K562 (cell line): ENCODE data around the gene POLD3. TPM values are rescaled to one million over a fixed set of nuclear protein-coding genes. Genes with fewer than 3 reads are reported as not detected.

Experiments
- ATAC-seq: fragments of 200-7000 bp; cut with Tn5 transposase; 3 replicates; pipeline ENCODE4 v1.9.1; 2020; ENCODE audit warnings: moderate library complexity
- BruUV-seq: library from RNA; stranded (reverse); fragments of 400-500 nt; replicated peaks from 2 replicates; lab custom pipeline; 2021; lab: Mats Ljungman, UMichigan
- CTCF ChIA-PET: fragments of 300-600 bp; formaldehyde crosslinking; extraction: SDS; loops from one replicate; lab custom pipeline; 2021; ENCODE audit warnings: low intra/inter-chr PET ratio; lab: Yijun Ruan, JAX
- POLR2A ChIA-PET: fragments of 300-600, 350-650 bp; sonication (Branson Sonifier 250); formaldehyde crosslinking; extraction: SDS; loops from one replicate; lab custom pipeline; 2021; ENCODE audit warnings: antibody characterized with exemption, inconsistent platforms; lab: Yijun Ruan, JAX
- DNase-seq, 4 experiments: peaks; one replicate each; pipeline versions ENCODE4 v3.0.0 to v3.0.0-alpha.2; 2011 to 2018; ENCODE audit warnings: low spot score in 3 of 4, mixed read lengths in 3 of 4; ENCODE audit errors: extremely low read depth in 1 of 4
- FAIRE-seq: peaks from 2 replicates; lab custom pipeline; 2011; peaks lifted over from hg19 to GRCh38; lab: Jason Lieb, UNC
- H2AFZ ChIP-seq: 2 replicates; pipeline ENCODE4 v1.6.0; 2011; ENCODE audit warnings: low read depth, low read length, control low read depth, inconsistent platforms
- H3K27ac ChIP-seq: fragments of 200-600 bp; 3 replicates; pipeline ENCODE4 v1.8.0; 2011; ENCODE audit warnings: low read depth, mild to moderate bottlenecking, control low read depth, inconsistent platforms, low read length, moderate library complexity, mixed read lengths; ENCODE audit errors: extremely low read depth
- H3K27me3 ChIP-seq, 2 experiments: fragments of 300-600 bp in 1 of 2; 2 replicates in 1 of 2; 3 replicates in 1 of 2; pipeline versions ENCODE4 v1.6.0 to v1.8.0; 2011; ENCODE audit warnings: inconsistent platforms in 2 of 2, low read length in 2 of 2, mild to moderate bottlenecking in 1 of 2, mixed read lengths in 1 of 2, moderate library complexity in 1 of 2; ENCODE audit not compliant: control insufficient read depth in 2 of 2, insufficient read depth in 2 of 2
- H3K36me3 ChIP-seq: fragments of 300-600 bp; 3 replicates; pipeline ENCODE4 v1.8.0; 2011; ENCODE audit warnings: mild to moderate bottlenecking, low read length, inconsistent platforms; ENCODE audit not compliant: control insufficient read depth, insufficient read depth
- H3K4me1 ChIP-seq, 2 experiments: fragments of 200-600 bp in 1 of 2; replicated peaks in 1 of 2; 2 replicates in 1 of 2; 3 replicates in 1 of 2; pipeline versions ENCODE4 v1.5.1 to v1.8.0; 2011; ENCODE audit warnings: inconsistent platforms in 2 of 2, low read length in 2 of 2, mild to moderate bottlenecking in 1 of 2, mixed read lengths in 1 of 2, moderate library complexity in 1 of 2; ENCODE audit not compliant: control insufficient read depth in 2 of 2, insufficient read depth in 2 of 2
- H3K4me2 ChIP-seq: 2 replicates; pipeline ENCODE4 v1.6.1; 2011; ENCODE audit warnings: low read length, control low read depth, inconsistent platforms, mixed read lengths; ENCODE audit not compliant: insufficient read depth
- H3K4me3 ChIP-seq: fragments of 200-600 bp; sonication (generic), shearing (Covaris generic); 2 replicates; pipeline ENCODE4 v1.5.1; 2016; ENCODE audit warnings: control low read depth, inconsistent platforms
- H3K79me2 ChIP-seq: fragments of 200-600 bp; 3 replicates; pipeline ENCODE4 v1.8.0; 2011; ENCODE audit warnings: low read length, inconsistent platforms; ENCODE audit not compliant: control insufficient read depth, insufficient read depth
- H3K9ac ChIP-seq, 2 experiments: 2 replicates each; pipeline versions ENCODE4 v1.6.0 to v1.6.1; 2011; ENCODE audit warnings: low read depth in 2 of 2, low read length in 2 of 2, control low read depth in 1 of 2, inconsistent platforms in 1 of 2, mild to moderate bottlenecking in 1 of 2, mixed read lengths in 1 of 2; ENCODE audit not compliant: insufficient read depth in 1 of 2
- H3K9me1 ChIP-seq: one replicate; pipeline ENCODE4 v1.6.0; 2011; ENCODE audit warnings: inconsistent platforms, mild to moderate bottlenecking, low read length, moderate library complexity; ENCODE audit not compliant: control insufficient read depth, insufficient read depth
- H3K9me3 ChIP-seq: replicated peaks from 2 replicates; pipeline ENCODE4 v1.5.1; 2011; ENCODE audit warnings: low read depth, low read length, inconsistent platforms; ENCODE audit not compliant: control insufficient read depth, insufficient read depth
- H4K20me1 ChIP-seq: replicated peaks from 2 replicates; pipeline ENCODE4 v1.6.1; 2011; ENCODE audit warnings: low read length, inconsistent platforms, mixed read lengths; ENCODE audit not compliant: control insufficient read depth, insufficient read depth
- BCOR ChIP-seq: fragments of 450-650 bp; IDR thresholded peaks from 2 replicates; pipeline ENCODE4 v1.6.1; 2016
- CBFA2T3 ChIP-seq: fragments of 450-650 bp; IDR thresholded peaks from 2 replicates; pipeline ENCODE4 v1.6.1; 2017
- CBX8 ChIP-seq: fragments of 200-600 bp; sonication (generic); IDR thresholded peaks from 2 replicates; pipeline ENCODE4 v1.6.1; 2012; ENCODE audit warnings: borderline replicate concordance, mixed run types, low read depth, mild to moderate bottlenecking, moderate library complexity, mixed read lengths, low read length, control low read depth, inconsistent platforms; ENCODE audit not compliant: poor library complexity, severe bottlenecking; ENCODE audit errors: extremely low read depth
- CEBPB ChIP-seq: fragments of 450-650 bp; IDR thresholded peaks from 2 replicates; pipeline ENCODE4 v1.6.1; 2016; ENCODE audit warnings: missing genetic modification characterization, missing compliant biosample characterization
- CEBPG ChIP-seq, 3 experiments: fragments of 200-800 bp in 1 of 3; sonication (Bioruptor generic) in 1 of 3; sonication (generic) in 1 of 3; formaldehyde crosslinking in 1 of 3; IDR thresholded peaks in 2 of 3; conservative IDR thresholded peaks in 1 of 3; 2 replicates each; pipeline versions ENCODE4 v1.6.1 to v1.8.0; 2016 to 2022; ENCODE audit warnings: missing compliant biosample characterization in 2 of 3, missing genetic modification characterization in 2 of 3, mild to moderate bottlenecking in 1 of 3, missing genetic modification reagents in 1 of 3
- FIP1L1 ChIP-seq: fragments of 200-400 bp; formaldehyde crosslinking; IDR thresholded peaks from 2 replicates; pipeline ENCODE4 v1.6.1; 2018; ENCODE audit warnings: mild to moderate bottlenecking, low read depth, low read length; ENCODE audit not compliant: poor library complexity, severe bottlenecking
- FOXP4 ChIP-seq: sonication (generic); formaldehyde crosslinking; IDR thresholded peaks from 2 replicates; pipeline ENCODE4 v1.8.0; 2022; ENCODE audit warnings: mild to moderate bottlenecking, missing genetic modification reagents, borderline replicate concordance
- HDAC8 ChIP-seq: fragments of 450-650 bp; IDR thresholded peaks from 2 replicates; pipeline ENCODE4 v1.6.1; 2016; ENCODE audit warnings: mild to moderate bottlenecking, missing genetic modification characterization, moderate library complexity, missing compliant biosample characterization
- HNRNPH1 ChIP-seq: fragments of 200-400 bp; formaldehyde crosslinking; optimal IDR thresholded peaks from 2 replicates; pipeline ENCODE3; 2017; ENCODE audit warnings: low read depth, mild to moderate bottlenecking, low read length, moderate library complexity
- POLR2A ChIP-seq: fragments of 450-650 bp; conservative IDR thresholded peaks from 2 replicates; pipeline ENCODE4 v1.6.1; 2016
- SETDB1 ChIP-seq: IDR thresholded peaks from one replicate; pipeline ENCODE4 v1.6.1; 2012; ENCODE audit warnings: low read length, control low read depth, inconsistent platforms
- THRAP3 ChIP-seq: fragments of 450-650 bp; IDR thresholded peaks from 2 replicates; pipeline ENCODE4 v1.6.1; 2016; ENCODE audit warnings: mild to moderate bottlenecking, inconsistent platforms, borderline replicate concordance
- USF2 ChIP-seq: sonication (generic); formaldehyde crosslinking; IDR thresholded peaks from 2 replicates; pipeline ENCODE4 v1.5.0; 2020; ENCODE audit warnings: missing genetic modification reagents
- ZNF766 ChIP-seq: fragments of 200-800 bp; sonication (Bioruptor generic); conservative IDR thresholded peaks from 2 replicates; pipeline ENCODE4 v1.6.1; 2016; ENCODE audit warnings: missing genetic modification characterization, missing compliant biosample characterization
- WGBS: fragments of 100-300 bp; shearing (Covaris generic); methylation state at CpG from one replicate; pipeline ENCODE4 v1.1.6; 2016; ENCODE audit warnings: low coverage, mixed read lengths; ENCODE audit not compliant: insufficient coverage; ENCODE audit errors: missing lambda C conversion rate; 5-methylcytosine and 5-hydroxymethylcytosine counted together
- in situ Hi-C: fragments of 300-500 bp; cut with MboI; formaldehyde crosslinking; loops from 4 replicates; pipeline ENCODE4 v1.15.0; 2018; ENCODE audit warnings: inconsistent platforms, mixed read lengths
- intact Hi-C: fragments of 100-400 bp; cut with micrococcal nuclease; formaldehyde crosslinking; loops from 2 replicates; pipeline ENCODE4 v1.14.2; 2022
- polyA plus RNA-seq, 8 experiments: library from polyadenylated mRNA; depleted of rRNA in 4 of 8; stranded (reverse) in 5 of 8; unstranded in 3 of 8; fragments of >200 nt; fragmentation: Nextera tagmentation in 2 of 8; fragmentation: Illumina TruSeq in 1 of 8; extraction: Ambion mirVana in 2 of 8; extraction: Trizol in 1 of 8; gene quantifications; 2 replicates each; pipeline versions ENCODE4 v1.2.1 to v1.2.3, GENCODE V29; 2011 to 2014; ENCODE audit warnings: inconsistent platforms in 1 of 8, missing spikeins in 1 of 8
- total RNA-seq, 7 experiments: library from RNA; depleted of rRNA in 6 of 7; stranded (reverse); fragments of >200 nt in 6 of 7; fragmentation: Illumina TruSeq in 2 of 7; extraction: Trizol in 2 of 7; gene quantifications; 2 replicates each; pipeline versions ENCODE4 v1.2.1 to v1.2.3, GENCODE V29; 2011 to 2021; ENCODE audit warnings: low replicate concordance in 1 of 7
- TF ChIP-seq, protein P1 (sequence below): fragments of 450-650 bp; IDR thresholded peaks from 2 replicates; pipeline ENCODE4 v1.6.1; 2016; ENCODE audit warnings: borderline replicate concordance
- TF ChIP-seq, protein P2 (sequence below): fragments of 450-650 bp; conservative IDR thresholded peaks from 2 replicates; pipeline ENCODE4 v1.6.1; 2016; ENCODE audit warnings: missing genetic modification characterization, low read depth, mild to moderate bottlenecking, control low read depth, missing compliant biosample characterization

Gene POLD3
- total and polyA plus RNA-seq, 9 of the 15 experiments (the other 6 are each of a cell fraction or from before 2014, with no cell fraction given), result 10.6 to 40.1 (median 24.6) TPM

- no peak overlapping the region for H3K9ac ChIP-seq
- intact Hi-C loops (no loop called here), in situ Hi-C loops (no loop called here)
- DNase-seq, result no peak
- H3K4me2 ChIP-seq, result no peak overlapping the region
- CTCF ChIA-PET, result interaction anchor here (0.7 kb wide), 1 partner anchor 462 kb away, joined by 3 read pairs; no protein-coding TSS in a partner anchor
- no peaks in the 10 kb centered on the region for H3K79me2 ChIP-seq
- POLR2A ChIA-PET, result no interaction called here
- 17% methylated on average over 3 of the region's 3 CpGs for WGBS
- no peak overlapping the region for H2AFZ ChIP-seq
- no peaks in the 10 kb centered on the region for H4K20me1 ChIP-seq
- H3K9me3 ChIP-seq, result no peaks in the 10 kb centered on the region
- H3K36me3 ChIP-seq, result no peaks in the 10 kb centered on the region
- no peak for FAIRE-seq
- no peak overlapping the region for H3K4me3 ChIP-seq
- BruUV-seq, result no TSS peak
- H3K4me1 ChIP-seq, result no peaks in the 10 kb centered on the region; a peak in 1 of 5 replicates
- H3K27me3 ChIP-seq, result peaks cover 16 to 31% of the 10 kb centered on the region in 2 experiments
- H3K9me1 ChIP-seq, result no peaks in the 10 kb centered on the region
- no peak for ATAC-seq
- no peak for TF ChIP-seq HNRNPH1
- TF ChIP-seq, protein P1, sequence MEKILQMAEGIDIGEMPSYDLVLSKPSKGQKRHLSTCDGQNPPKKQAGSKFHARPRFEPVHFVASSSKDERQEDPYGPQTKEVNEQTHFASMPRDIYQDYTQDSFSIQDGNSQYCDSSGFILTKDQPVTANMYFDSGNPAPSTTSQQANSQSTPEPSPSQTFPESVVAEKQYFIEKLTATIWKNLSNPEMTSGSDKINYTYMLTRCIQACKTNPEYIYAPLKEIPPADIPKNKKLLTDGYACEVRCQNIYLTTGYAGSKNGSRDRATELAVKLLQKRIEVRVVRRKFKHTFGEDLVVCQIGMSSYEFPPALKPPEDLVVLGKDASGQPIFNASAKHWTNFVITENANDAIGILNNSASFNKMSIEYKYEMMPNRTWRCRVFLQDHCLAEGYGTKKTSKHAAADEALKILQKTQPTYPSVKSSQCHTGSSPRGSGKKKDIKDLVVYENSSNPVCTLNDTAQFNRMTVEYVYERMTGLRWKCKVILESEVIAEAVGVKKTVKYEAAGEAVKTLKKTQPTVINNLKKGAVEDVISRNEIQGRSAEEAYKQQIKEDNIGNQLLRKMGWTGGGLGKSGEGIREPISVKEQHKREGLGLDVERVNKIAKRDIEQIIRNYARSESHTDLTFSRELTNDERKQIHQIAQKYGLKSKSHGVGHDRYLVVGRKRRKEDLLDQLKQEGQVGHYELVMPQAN, result no peak
- no peak for TF ChIP-seq USF2 (CRISPR knock-in tag)
- no peak for TF ChIP-seq CEBPG (CRISPR knock-in tag; IDR thresholded peaks at IDR 0.05)
- peak; percentile 29 to 38; a peak in 1 of 4 replicates for TF ChIP-seq CEBPG (tag; conservative IDR thresholded peaks at IDR 0.05 in 1 of 2, IDR thresholded peaks at IDR 0.05 in 1 of 2)
- no peak for TF ChIP-seq FOXP4 (CRISPR knock-in tag)
- no peak for TF ChIP-seq FIP1L1
- TF ChIP-seq THRAP3, result no peak
- no peak for TF ChIP-seq CBX8
- TF ChIP-seq POLR2A, result no peak
- no peak for TF ChIP-seq CBFA2T3
- TF ChIP-seq SETDB1, result no peak
- no peak for TF ChIP-seq HDAC8
- TF ChIP-seq ZNF766 (CRISPR knock-in tag), result no peak
- TF ChIP-seq, protein P2, sequence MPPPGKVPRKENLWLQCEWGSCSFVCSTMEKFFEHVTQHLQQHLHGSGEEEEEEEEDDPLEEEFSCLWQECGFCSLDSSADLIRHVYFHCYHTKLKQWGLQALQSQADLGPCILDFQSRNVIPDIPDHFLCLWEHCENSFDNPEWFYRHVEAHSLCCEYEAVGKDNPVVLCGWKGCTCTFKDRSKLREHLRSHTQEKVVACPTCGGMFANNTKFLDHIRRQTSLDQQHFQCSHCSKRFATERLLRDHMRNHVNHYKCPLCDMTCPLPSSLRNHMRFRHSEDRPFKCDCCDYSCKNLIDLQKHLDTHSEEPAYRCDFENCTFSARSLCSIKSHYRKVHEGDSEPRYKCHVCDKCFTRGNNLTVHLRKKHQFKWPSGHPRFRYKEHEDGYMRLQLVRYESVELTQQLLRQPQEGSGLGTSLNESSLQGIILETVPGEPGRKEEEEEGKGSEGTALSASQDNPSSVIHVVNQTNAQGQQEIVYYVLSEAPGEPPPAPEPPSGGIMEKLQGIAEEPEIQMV, result no peak
- TF ChIP-seq CEBPB, result peak; percentile 61
- TF ChIP-seq BCOR, result no peak
- H3K27ac ChIP-seq, result no peak overlapping the region
These were observed 16.4 kb upstream of the POLD3 start for GRCh38 chr11:74575999-74576398.
